ENCODE measurements around the gene SMIM35. TPM values are rescaled to one million over a fixed set of nuclear protein-coding genes. Genes with fewer than 3 reads are reported as not detected.

Gene SMIM35
- total and polyA plus RNA-seq, 2 donors (not counting 3 experiments of a cell fraction or from before 2014, with no cell fraction given), result not detected

GRCh38 chr11:118051136-118051610, 35.6 kb downstream of the SMIM35 start:
- dilution Hi-C loops (cut with MboI; ENCODE audit: extremely low pct_ligation_motif_present, low sequenced_read_pairs), result no loop called here

More at GRCh38 chr11:118051136-118051610, 35.6 kb downstream of the SMIM35 start:
- Histone ChIP-seq H3K9me3 (replicated peaks; ENCODE audit: control insufficient read depth, insufficient read depth, low read length) (no peaks in the 10 kb centered on the region), H3K4me3 (replicated peaks in 1 of 3; ENCODE audit: insufficient read depth in 1 of 3, low read depth in 1 of 3, low read length in 3 of 3) (no peak overlapping the region), H3K36me3 (ENCODE audit: control insufficient read depth in 2 of 2, extremely low read depth in 1 of 2, insufficient read depth in 2 of 2, low read length in 2 of 2) (no peaks in the 10 kb centered on the region), H3K9ac (replicated peaks; ENCODE audit: extremely low read depth, insufficient read depth, low read length) (no peak overlapping the region), H3K79me2 (ENCODE audit: control insufficient read depth, insufficient read depth, low read length) (no peaks in the 10 kb centered on the region), H3K4me2 (ENCODE audit: insufficient read depth, low read length) (no peak overlapping the region), H3K4me1 (ENCODE audit: control insufficient read depth, extremely low read depth, insufficient read depth, low read length) (no peaks in the 10 kb centered on the region), H4K20me1 (replicated peaks; ENCODE audit: control insufficient read depth, extremely low read depth, insufficient read depth, low read length) (no peaks in the 10 kb centered on the region), H2AFZ (ENCODE audit: low read depth, low read length) (no peak overlapping the region), H3K27me3 (ENCODE audit: control insufficient read depth in 2 of 2, insufficient read depth in 2 of 2, low read length in 2 of 2) (peaks cover 10 to 11% of the 10 kb centered on the region in 2 experiments), H3K27ac (ENCODE audit: insufficient read depth, low read depth, low read length) (no peak overlapping the region), H3K9me1 (replicated peaks; ENCODE audit: control insufficient read depth, extremely low read depth, insufficient read depth, low read length) (no peaks in the 10 kb centered on the region)
- ChIA-PET POLR2A (no interaction called here), CTCF (interaction anchor here (1.2 to 8.0 kb wide), 6 partner anchors 99 to 625 kb away, joined by 3 to 213 read pairs (median 46); no protein-coding TSS in a partner anchor)
- TF ChIP-seq GATA2 (IDR thresholded peaks at IDR 0.05; ENCODE audit: insufficient read depth, insufficient read length, low read depth, low read length), result no peak
- no peak for TF ChIP-seq FOS (IDR thresholded peaks at IDR 0.05; ENCODE audit: borderline replicate concordance, insufficient read depth, low read length)
- TF ChIP-seq EZH2 (IDR thresholded peaks at IDR 0.05; ENCODE audit: borderline replicate concordance, low read depth, low read length, severe bottlenecking), result no peak
- no peak for TF ChIP-seq POLR2A (IDR thresholded peaks at IDR 0.05; ENCODE audit: low read depth, low read length)
- TF ChIP-seq POLR2AphosphoS5 (IDR thresholded peaks at IDR 0.05; ENCODE audit: insufficient read depth, low read depth, low read length), result no peak
- TF ChIP-seq JUN (IDR thresholded peaks at IDR 0.05; ENCODE audit: borderline replicate concordance, insufficient read depth, insufficient read length, low read depth), result no peak
- TF ChIP-seq MAX (IDR thresholded peaks at IDR 0.05; ENCODE audit: insufficient read depth, insufficient read length), result no peak
- no peak for TF ChIP-seq MYC (IDR thresholded peaks at IDR 0.05; ENCODE audit: low read depth, low read length)
- TF ChIP-seq, protein P1, sequence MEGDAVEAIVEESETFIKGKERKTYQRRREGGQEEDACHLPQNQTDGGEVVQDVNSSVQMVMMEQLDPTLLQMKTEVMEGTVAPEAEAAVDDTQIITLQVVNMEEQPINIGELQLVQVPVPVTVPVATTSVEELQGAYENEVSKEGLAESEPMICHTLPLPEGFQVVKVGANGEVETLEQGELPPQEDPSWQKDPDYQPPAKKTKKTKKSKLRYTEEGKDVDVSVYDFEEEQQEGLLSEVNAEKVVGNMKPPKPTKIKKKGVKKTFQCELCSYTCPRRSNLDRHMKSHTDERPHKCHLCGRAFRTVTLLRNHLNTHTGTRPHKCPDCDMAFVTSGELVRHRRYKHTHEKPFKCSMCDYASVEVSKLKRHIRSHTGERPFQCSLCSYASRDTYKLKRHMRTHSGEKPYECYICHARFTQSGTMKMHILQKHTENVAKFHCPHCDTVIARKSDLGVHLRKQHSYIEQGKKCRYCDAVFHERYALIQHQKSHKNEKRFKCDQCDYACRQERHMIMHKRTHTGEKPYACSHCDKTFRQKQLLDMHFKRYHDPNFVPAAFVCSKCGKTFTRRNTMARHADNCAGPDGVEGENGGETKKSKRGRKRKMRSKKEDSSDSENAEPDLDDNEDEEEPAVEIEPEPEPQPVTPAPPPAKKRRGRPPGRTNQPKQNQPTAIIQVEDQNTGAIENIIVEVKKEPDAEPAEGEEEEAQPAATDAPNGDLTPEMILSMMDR (IDR thresholded peaks at IDR 0.05; ENCODE audit: extremely low read depth in 1 of 2, insufficient read depth in 1 of 2, low read depth in 1 of 2, low read length in 2 of 2), result no peak
- BruUV-seq (replicated peaks), result no TSS peak
- FAIRE-seq (no peak), DNase-seq (ENCODE audit: low read depth, low spot score) (no peak)
- intact Hi-C loops (cut with micrococcal nuclease), result no loop called here

Data from endothelial cell of umbilical vein (primary cell).